ENCODE measurements around the gene CACNG8.

DNA sequence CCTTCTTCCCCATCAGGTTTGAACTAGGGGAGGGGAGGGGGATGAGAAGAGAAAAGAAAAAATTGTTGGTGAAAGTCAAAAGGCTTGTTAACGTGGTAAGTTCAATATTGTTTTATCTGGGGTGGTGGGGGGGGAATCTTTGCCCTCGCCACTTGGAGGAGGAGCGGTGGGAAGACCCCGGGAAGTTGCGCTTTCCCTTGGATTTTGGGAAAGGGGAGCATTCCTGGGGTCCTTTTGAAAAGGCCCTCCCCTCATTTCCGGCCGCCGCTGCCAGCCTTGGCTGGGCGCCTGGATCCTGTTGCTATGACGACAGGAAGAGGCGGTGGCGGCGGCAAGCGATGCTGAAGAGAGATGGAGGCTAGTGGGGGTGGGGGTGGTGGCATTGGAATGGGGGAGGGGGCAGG is 4.6 kb upstream of the CACNG8 start:
- no peak for TF ChIP-seq POLR2A (IDR thresholded peaks at IDR 0.05)
- TF ChIP-seq, protein P1, sequence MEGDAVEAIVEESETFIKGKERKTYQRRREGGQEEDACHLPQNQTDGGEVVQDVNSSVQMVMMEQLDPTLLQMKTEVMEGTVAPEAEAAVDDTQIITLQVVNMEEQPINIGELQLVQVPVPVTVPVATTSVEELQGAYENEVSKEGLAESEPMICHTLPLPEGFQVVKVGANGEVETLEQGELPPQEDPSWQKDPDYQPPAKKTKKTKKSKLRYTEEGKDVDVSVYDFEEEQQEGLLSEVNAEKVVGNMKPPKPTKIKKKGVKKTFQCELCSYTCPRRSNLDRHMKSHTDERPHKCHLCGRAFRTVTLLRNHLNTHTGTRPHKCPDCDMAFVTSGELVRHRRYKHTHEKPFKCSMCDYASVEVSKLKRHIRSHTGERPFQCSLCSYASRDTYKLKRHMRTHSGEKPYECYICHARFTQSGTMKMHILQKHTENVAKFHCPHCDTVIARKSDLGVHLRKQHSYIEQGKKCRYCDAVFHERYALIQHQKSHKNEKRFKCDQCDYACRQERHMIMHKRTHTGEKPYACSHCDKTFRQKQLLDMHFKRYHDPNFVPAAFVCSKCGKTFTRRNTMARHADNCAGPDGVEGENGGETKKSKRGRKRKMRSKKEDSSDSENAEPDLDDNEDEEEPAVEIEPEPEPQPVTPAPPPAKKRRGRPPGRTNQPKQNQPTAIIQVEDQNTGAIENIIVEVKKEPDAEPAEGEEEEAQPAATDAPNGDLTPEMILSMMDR (IDR thresholded peaks at IDR 0.05) = no peak
